HG03439 (cell line): ENCODE measurements around the gene MYH9.

Experiments used
- ATAC-seq: cut with Tn5 transposase; IDR thresholded peaks from one replicate; pipeline ENCODE4 v1.9.1; 2021; ENCODE audit warnings: mild to moderate bottlenecking, moderate library complexity; ENCODE audit not compliant: unreplicated experiment

MYH9 gene

DNA sequence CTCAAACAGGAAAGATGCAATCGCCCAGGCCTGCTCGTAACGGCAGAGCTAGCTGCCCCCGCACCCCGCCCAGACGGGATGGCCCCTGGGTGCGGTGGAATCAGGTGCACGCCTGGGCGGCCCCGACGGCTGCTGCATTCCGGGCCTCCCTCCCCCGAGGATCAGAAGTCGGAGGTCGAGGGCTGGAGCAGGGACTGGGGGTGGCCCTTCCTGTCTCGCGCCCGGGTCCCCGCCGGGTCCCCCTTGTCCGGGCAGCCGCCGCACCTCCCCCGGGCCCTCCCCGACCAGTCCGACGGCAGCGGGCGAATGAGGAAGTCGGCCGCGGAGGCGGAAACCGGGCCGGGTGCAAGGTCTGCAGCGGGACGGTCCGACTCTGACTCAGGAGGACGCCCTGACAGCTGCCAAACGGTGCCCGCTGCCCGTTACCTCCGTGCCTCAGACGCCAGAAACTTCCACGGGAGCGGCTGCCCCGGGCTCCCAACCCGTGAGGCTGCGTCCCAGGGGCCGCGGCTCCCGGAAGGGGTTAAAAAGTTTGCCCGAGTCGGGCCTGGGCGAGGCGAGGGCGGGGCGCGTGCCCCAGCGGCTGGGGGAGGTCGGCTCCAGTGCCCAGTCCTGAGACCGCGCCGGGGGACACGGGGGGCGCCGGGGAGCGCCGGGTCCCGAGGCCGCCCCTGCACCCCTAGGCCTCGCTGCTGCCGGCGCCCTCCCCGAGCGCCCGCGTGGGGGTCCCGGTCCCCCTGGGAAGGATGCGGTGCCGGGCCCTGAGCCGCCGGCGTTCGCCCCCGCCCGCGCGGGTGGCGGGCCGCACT is 663 bp downstream of the MYH9 start:
- peak; percentile 30 for ATAC-seq

DNA sequence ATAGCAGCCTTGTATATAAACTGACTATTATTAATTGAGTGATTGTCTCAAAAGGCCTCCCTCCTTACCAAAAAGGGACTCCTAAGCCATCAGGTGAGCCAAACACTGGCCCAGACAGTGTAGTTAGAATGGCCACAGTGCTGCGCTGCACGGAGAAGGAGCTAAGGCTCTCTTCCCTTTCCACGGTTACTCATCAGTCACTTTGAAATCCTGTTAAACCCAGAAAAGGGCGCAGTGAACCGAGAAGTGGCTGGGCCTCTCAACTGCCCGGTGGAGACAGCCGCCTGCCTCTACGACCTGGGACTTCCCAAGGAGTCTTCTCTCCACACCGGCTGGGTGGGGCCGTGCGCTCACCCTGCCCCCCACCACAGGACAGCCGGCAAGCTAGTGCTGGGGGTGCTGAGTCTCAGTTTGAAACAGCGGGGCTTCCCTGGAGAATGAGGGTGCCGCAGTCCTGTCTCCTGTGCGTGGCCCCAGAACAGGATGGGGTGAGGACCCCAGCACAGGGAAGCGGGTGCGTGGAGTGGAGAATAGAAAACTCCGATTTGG is 1.3 kb downstream of the MYH9 start:
- ATAC-seq = peak; percentile 22

DNA sequence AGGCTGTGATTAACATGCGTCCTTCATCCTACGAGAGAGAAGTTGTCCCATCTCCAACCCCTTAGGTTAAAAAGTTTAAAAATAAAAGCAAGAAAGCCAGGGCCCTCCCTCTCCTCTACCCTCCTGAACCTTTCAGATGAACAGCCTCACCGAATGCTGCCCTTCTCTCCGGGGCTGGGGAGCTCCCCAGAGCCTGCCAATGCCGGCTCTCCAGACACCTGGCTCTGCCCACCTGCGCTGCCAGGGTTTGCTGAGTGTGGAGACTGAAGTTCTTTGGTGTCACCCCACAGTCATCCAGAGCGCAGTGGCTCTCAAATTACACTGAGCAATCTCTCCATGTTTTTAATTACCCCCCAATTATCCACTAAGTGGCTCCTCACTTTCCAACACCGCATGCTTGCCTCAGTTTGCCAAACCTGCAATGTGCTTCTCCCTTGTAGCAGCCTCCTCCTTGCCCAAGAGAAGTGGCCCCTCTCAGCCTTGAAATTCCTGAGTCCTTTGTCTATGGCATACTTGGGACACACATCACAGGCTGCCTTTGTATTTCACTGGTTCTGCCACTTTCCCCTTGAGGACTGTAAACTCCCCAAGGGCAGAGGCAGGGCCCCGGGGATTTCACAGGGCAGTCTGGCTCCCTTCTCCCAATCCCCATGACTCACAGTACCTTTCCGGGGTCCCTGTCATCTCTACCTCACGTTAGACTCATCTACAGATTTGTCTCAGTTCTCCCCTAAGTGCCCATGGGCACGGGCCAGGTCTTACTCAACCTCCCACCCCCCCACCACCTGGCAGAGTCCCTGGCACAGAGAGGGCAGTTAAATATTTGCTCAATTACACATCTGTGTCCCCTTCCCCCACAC is 2.0 kb downstream of the MYH9 start:
- ATAC-seq = no peak

DNA sequence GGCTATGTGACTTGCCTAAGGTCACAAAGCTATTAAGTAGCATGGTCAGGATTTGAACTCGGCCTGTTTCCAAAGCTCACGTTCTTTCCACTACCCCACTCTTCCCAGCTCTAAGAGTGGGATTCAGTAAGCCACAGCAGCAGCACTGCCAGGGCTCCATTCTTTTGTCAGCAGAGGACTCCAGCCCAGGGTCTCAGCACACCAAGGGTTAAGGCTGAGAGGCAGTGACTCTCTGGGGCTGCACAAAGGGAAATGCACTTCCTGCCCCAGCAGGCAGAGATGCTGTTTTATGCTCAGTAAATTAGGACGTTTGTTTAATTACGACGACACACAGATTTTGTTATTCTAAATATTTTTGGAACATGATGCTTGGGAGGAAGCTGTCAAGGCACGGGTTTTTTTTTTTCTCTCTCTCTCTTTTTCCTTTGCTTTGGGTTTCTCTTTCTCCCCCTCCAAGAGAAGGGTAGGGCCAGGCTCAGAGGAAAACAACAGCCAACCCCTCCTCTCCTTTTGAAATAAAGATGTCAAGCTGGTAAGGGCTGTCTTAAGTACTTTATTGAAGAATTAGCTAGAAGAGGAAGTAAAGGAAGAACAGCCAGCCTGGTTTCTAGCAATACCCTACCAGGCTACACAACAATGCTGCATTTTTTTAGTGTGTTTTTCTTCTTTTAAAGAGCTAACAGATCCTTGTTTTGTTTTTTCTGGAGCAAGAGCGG is 2.8 kb downstream of the MYH9 start:
- ATAC-seq = no peak

DNA sequence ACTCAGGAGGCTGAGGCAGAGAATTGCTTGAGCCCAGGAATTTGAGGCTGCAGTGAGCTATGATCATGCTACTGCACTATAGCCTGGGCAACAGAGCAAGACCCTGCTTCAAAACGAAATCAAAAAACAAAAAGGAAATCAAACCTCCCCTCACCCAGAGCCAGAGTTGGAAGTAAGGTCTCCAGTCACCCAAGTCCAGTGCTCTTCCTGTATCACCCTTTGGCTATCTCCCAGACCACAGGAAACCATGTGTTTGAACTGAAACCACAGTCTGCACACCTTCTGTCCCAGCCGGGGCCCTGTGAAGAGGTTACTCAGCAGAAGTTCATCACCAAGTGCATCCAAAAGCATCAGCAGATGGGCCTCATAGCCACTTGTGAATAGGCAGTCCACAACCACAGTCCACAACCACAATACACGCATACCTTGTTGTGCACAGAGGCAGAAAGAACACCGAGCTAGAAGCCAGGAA is 4.6 kb downstream of the MYH9 start:
- no peak for ATAC-seq

DNA sequence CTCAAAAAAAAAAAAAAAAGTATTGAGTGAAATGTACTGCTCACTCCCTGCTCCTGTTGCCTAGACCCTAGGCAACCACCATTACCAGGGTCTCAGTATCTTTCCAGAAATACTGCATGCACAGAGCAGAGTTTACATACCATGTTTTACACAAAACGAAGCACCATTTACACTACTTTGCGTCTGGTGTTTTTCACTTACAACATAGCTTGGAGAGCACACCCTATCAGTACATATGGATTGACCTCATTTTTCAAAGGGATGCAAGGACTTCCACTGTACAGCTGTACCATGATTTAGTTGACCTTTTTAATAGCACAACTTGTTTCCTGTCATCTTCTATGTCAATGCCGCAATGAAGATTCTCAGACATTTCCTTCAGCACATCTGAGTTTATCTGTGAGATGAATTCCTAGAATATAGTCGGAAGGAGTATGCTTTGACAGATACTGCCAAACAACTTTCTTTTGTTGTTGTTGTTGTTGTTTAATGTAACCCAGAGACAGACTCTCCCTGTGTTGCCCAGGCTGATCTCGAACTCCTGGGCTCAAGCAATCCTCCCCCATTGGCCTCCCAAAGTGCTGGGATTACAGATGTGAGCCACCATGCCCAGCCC is 6.1 kb downstream of the MYH9 start:
- ATAC-seq = no peak

DNA sequence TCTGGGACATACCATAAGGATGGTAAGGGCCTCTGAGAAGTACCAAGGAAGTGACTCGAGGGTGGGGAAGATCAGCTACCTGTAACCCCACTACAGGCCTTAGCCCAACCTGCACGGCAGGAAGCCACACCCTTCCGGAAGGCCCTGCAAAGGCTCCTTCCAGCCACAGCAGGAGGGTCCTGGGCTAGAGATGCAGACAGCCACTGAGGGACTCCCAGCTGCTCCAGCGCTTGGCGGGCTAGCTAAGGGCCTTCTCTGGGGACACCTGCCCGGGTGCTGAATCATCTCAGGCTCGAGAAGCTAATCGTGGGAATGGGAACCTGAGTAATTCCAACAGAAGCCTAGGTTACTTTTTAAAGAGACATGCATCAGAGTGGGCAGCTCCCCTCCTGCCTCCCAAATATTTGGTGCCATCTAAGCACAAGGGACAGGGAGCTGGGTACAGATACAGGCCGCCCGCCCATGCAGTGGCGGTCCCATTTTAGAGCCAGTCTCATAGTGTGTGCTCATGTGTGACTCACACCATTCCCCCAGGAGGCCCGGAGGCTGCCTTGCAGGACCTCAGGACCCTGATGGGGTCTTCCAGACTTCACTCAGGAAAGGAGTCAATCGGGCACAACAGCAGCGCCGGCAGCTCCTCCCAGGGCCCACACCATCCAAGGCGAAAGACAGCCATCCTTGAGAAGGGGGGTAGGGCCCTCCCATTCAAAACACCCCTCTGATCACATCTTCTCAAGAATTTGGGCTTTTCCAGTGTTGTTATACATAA is 8.0 kb downstream of the MYH9 start:
- no peak for ATAC-seq

DNA sequence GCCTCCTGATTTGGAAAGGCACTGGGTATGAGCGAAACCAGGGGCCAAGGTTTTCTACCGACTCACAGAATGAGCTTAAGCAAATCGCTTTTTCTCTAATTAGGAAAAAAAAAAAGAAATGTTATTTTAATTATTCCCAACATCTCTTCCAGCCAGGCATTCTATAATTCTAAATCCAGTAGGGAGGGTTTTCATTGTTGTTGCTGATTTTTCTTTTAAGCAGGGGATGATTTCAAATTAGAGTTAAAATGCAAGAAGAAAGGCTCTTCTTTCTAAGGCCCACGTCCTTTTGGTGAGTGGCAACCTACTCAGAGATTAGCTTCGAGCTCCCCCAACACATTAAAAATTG is 8.9 kb downstream of the MYH9 start:
- ATAC-seq = no peak

DNA sequence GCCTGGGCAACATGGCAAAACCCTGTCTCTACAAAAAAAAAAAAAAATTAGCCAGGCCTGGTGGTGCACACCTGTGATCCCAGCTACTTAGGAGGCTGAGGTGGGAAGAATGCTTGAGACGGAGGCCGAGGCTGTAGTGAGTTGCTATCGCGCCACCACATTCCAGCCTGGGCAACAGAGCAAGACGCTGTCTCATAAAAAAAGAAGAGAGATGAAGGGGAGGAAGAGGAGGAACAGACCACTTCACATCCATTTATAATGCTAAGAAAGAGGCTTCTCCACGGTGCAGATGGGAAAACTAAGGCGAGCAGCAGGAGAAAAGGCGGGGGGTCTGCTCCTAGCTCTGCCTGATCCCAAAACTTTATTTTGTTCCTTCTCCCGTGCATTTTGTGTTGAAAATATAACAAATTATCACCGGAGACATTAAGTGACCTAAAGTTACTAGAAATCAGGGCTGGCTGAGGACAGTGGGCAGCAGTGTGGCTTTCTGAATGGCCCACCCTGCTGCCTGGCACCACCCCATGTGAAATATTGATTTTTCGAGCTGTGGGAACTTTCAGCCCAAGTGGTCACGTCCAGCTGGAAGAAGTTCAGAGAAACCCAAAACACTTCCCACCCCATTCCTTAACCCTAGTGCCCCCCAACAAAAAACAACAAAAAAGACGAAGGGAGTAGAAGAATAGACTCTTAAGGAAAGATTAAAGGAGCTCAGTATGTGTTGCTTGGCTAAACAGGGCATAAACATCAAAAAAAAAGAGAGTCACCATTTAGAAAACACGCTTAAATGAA is 9.5 kb downstream of the MYH9 start:
- no peak for ATAC-seq

DNA sequence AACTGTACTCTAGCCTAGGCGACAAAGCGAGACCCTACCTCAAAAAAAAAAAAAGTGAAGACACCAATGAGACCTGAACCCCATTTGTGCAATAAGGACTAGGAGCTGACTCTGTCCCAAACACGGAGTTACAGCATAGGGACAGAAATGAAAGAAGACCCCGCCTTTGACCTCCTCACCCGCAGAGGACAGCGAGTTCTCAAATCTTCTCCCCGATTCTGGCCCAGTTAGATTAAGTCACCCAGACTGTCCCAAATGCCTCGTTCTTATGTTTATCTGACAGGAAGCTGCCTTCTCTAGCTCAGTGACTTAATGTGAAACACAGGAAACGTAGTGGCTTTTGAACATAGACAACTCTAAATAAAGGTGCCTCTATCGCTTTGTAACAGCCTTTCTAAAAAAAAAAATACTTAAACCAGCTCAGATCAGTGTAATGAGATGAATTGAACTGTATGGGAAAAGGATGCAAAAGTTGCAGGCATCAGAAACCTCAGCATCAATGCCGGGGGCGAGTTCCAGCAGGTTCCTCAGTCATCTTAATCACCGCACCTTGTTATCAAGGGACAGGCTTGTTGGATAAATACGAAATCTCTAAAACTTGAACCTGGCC is 10.6 kb downstream of the MYH9 start:
- ATAC-seq = no peak

DNA sequence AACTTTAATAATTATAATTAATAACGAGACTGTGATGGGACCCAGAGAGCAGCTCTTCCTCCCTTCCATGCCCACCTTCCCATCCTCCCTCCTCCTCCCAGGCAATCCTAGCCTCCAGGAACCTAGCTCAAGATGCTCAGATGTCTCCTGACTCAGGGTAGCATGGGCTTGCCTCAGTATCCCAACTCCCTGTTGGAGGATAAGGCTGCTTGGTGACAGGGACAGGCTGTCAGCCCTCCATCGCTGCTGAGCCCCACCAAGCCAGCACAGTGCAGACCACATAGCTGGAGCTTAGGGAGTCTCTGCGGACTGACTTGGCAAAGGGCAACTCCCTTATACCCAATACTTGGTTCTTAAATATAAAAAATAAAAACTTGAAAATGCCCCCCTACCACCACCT is 11.5 kb downstream of the MYH9 start:
- ATAC-seq = no peak

DNA sequence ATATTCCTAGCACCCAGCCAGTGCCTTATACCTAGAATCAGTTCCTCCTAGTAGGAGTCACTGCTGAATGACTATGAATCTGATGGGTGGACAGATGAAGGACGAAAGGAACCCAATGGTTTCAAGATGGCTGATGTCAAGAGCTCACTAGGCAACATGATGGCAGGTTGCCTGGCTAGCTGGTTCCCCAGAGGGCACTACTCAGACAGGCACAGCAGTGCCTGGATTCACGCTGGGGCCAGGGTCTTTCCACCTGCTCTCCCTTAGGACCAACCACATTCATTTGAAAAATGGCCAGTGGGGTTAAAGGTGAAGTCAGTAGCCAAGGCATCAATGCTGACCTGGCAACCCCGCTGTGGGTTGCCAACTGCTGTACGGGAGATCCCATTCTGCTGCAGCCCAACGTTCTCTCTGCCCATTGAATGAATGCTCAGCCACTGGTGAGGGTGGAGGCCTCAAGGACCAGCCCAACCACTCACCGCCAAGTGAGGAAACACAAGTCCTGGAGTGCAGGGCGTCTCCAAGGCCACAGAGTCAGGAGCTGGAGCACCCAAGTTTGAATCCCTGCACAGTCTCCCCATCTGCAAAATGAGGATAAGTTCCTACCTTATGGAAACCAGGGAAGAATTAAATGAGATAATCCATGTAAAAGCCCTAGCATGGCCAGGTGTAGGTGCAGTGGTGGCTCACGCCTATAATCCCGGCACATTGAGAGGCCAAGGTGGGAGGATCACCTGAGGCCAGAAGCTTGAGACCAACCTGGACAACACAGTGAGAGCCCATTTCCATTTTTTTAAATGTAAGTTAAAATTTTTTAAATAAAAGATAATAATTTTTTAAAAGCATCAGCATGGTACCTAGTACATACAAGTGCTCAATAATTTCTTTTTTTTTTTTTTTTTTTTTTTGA is 12.4 kb downstream of the MYH9 start:
- no peak for ATAC-seq

DNA sequence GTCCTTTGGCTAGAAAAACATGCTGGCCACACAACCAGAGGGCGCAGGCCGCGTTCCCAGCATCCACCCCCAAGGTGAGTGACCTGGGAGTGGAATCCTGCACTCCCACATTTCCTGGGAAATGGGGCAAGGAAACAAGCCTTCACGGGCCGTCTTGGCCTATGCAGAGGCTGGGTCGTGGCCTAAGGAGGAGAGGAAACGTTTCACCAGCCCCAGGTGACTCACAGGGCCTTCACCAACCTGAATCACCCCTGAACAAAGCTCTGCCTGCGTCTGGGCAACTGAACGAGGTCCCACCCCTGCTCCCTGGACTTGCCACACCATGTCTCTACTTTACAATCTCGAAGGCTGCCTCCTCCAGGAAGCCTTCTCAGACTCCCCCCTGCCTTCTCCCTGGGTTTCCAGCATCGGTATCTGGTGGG is 13.2 kb downstream of the MYH9 start:
- ATAC-seq = no peak

DNA sequence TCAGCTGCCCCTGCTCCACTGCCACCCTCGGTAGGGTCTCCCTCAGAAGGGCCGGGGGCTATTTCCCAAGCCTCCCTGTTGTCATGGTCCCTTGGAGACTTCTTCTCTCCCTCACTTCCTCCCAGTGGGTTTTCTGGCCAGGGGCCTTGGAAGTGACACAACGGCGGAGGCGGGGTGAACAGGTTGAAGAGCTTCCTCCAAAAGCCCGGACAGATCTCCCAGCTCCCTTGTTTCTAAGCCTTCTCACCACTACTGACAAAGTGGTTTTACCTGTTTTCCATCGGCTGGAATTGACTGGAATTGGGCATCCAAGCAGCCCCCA is 14.5 kb downstream of the MYH9 start:
- ATAC-seq = no peak

DNA sequence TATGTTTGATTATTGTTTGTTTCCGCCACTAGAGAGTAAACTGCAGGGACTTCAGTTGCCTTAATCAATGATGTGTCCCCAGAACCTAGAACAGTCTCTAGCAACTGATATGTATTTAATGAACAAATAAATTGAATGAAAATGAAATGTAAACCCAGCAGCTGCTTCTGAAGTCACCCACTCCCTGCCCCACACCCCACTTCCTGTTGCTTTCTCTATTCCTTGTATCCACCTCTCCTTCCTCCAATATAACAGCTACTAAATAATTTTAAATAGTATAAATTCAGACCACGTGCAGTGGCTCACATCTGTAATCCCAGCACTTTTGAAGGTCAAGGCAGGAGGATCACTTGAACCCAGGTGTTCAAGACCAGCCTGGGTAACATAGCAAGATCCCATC is 15.8 kb downstream of the MYH9 start:
- ATAC-seq = no peak

DNA sequence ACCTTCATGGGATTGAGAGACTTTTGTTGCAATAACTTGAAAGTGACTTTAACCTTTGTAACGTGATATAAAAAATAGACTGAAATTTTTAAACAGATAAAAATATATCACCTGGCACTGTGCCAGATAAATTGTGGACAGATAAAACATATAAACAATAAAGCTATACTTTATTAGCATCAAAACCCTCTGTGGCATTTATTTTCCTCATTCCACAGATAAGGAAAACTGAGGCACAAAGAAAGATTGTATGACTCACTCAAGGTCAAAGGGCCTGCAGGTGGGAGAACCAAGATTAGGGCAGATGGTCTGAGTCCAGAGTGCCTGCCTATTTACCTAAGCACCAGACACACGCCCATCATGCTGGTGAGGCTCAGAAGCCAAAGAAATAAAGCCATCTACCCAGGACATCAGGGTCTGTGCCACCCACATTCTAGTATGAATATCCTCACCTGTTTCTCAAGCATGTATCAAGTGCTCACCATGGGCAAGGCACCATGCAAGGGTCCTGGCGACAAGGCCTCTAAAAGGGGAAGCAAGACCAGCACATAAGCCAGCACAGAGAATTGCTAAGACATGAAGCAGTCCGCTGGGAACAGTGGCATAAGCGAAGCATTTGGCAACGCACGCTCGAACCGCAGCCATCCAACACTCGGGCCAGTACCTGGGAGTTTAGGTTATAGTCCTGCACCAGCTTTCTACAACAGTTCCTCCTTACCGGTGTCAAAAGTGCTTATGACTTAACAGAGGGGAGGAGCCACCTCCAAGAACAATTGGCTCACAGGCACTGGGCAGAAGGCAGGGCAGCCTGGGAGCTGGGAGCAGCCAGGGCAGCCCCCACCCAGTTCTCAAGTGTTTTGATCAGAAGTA is 17.6 kb downstream of the MYH9 start:
- no peak for ATAC-seq
